Fibroblast of peridontal ligament (primary cell): ENCODE measurements around the gene TBX1.
"Not testable (repeated sequence)": the region's sequence is repeated elsewhere in the genome, so short reads cannot be mapped to it uniquely, and the experiment has no call there.

Experiments used
- DNase-seq: peaks from one replicate; pipeline ENCODE4 v3.0.0-alpha.2; 2010; ENCODE audit errors: extremely low read depth

The TBX1 gene

GRCh38 chr22:19765477-19766239, 5.1 kb downstream of the TBX1 start:
- DNase-seq: no peak

DNA sequence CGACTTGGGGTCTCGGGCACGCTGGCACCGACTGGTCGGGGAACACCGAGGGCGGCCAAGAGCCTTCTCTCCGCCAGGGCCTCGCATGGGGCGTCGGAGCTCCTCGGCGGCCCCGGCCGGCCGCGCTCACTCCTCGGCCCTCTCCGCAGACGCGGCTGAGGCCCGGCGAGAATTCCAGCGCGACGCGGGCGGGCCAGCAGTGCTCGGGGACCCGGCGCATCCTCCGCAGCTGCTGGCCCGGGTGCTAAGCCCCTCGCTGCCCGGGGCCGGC, 5.6 kb downstream of the TBX1 start:
- no peak for DNase-seq

DNA sequence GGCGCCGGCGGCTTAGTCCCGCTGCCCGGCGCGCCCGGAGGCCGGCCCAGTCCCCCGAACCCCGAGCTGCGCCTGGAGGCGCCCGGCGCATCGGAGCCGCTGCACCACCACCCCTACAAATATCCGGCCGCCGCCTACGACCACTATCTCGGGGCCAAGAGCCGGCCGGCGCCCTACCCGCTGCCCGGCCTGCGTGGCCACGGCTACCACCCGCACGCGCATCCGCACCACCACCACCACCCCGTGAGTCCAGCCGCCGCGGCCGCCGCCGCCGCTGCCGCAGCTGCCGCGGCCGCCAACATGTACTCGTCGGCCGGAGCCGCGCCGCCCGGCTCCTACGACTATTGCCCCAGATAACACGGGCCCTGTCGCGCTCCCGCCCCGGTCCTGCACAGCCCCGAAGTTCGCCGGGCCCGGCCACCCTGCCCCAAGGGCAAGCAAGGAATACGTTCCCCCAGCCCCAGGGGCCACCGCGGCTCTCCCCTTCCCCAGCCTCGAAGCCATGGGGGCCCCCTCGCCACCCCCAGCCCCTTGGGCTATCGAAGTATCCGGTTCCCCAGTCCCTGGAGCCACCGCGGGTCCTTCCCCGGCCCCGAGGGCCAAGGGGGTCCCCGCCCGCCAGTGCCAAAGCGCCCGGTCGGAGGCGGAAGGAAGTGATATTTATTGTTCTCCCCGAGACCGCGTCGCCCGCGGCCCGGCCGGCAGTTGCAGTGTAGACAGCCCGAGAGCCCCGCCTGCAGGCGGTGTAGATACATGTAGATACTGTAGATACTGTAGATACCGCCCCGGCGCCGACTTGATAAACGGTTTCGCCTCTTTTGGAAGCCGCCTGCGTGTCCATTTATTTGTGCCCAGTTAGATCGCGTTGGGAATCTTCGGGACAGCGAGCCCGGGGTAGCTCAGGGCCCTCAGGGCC, 6.2 kb downstream of the TBX1 start:
- DNase-seq: no peak

- DNase-seq: no peak
Measured at GRCh38 chr22:19767427-19768341, 7.1 kb downstream of the TBX1 start.

DNA sequence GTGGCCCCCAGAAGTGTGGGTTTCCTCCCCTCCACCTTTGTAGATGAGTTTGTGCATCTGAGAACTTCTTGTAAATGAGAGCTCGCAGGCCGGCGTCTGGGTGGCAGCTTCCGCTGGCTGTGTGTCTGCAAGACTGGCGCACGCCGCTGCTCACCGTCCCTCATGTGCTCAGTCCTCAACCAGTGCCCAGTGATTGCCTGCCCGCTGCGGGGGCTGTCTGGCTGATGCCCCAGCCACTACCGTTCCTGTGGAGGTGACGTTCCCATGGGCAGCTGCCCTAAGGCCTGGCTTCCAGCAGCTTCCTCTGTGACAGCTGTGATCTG, 8.8 kb downstream of the TBX1 start:
- no peak for DNase-seq

DNA sequence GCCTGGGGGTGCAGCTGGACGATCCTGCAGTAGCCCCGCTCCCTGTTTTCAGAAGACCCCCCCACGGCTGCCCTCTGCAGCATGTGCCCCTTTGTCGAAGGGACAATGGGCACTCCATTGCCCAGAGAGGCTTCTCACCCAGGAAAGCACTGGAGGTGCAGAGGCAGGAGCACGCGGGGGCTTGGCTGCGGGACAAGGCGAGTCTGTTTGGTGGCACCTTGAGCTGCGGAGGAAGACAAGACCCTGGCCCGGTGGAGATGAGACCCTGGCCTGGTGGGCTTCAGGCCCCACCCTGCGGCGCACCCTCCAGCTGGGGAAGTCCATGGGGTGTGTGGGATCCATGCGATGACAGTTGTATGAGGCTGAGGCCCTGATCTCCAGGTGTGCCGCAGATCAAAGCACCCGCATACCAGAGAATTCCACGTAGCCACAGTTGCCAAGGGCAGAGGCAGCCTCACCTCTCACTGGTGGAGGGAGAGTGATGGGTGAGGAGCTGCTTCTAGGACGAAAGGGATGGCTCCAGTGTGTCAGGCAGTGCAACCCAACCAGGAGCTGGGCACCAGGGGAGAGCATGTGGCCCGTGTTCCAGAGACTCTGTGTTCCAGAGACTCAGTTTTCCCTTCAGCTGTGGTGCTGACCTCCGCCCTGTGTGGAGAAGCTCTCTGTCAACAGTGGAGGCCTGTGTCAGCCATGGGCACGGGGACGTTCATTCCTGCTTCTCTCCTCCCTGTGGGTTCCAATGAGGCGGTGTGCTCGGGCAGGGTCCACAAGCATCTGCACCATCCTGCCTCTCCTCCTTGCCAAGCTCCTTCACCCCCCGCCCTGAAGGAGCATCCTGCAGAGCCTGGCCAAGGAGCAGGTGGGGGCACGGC, 10.0 kb downstream of the TBX1 start:
- no peak for DNase-seq

DNA sequence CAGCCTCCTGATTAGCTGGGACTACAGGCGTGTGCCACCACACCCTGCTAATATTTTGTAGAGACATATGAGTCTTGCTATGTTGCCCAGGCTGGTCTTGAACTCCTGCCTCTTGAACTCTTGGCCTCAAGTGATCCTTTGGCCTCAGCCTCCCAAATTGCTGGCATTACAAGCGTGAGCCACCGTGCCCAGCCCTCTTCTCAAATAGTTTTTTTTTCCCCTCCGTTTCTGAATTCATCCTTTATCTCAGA, 11.8 kb downstream of the TBX1 start:
- DNase-seq: no peak

GRCh38 chr22:19772673-19773469, 12.3 kb downstream of the TBX1 start:
- no peak for DNase-seq

GRCh38 chr22:19773470-19774040, 13.0 kb downstream of the TBX1 start:
- no peak for DNase-seq

GRCh38 chr22:19774628-19775027, 14.1 kb downstream of the TBX1 start:
- no peak for DNase-seq

- DNase-seq: no peak
Measured at GRCh38 chr22:19775496-19776325, 15.1 kb downstream of the TBX1 start.

GRCh38 chr22:19776433-19777031, 16.0 kb downstream of the TBX1 start:
- DNase-seq: peak; percentile 46

- DNase-seq: not testable (repeated sequence)
Measured at GRCh38 chr22:19777192-19777591, 16.6 kb downstream of the TBX1 start.

DNA sequence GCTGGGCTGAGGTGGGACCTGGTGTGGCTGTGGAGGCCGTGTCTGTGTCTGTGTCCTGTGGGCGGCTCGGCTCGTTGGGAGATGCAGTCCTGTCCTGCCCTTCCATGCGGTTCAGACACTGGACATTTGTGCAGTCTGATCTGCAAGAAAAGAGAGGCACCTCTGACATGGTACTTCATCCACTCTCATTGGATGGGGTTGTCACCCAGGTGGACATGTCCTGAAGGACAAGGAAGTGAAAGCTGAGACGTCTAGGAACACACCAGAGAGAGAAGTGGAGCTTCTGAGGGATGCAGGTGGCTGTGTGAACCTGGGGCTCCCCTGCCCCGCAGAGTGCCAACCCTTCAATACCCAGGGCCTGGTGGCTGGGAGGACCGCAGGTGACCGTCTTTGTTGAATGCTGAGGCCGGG, 18.4 kb downstream of the TBX1 start:
- no peak for DNase-seq

- no peak for DNase-seq
Measured at GRCh38 chr22:19779685-19780268, 19.2 kb downstream of the TBX1 start.

DNA sequence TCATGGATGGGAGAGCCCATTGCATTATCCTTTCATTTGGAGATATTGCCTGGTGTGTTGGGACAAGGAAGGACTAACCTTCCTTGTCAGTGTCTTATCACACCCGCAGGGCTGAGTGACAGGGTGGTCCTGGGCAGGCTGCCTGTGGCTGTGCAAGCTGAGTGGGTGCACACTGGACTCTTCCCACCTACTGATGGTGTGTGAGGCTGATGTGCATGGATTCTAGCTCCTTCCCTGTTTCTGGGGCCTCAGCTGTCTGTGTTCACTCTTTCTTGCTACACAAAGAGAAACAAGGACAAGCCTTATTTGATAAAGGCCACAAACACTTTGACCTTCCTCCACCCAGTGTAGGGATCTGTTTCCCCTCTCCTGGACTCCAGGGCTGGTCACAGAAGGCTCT, 22.0 kb downstream of the TBX1 start:
- no peak for DNase-seq

DNA sequence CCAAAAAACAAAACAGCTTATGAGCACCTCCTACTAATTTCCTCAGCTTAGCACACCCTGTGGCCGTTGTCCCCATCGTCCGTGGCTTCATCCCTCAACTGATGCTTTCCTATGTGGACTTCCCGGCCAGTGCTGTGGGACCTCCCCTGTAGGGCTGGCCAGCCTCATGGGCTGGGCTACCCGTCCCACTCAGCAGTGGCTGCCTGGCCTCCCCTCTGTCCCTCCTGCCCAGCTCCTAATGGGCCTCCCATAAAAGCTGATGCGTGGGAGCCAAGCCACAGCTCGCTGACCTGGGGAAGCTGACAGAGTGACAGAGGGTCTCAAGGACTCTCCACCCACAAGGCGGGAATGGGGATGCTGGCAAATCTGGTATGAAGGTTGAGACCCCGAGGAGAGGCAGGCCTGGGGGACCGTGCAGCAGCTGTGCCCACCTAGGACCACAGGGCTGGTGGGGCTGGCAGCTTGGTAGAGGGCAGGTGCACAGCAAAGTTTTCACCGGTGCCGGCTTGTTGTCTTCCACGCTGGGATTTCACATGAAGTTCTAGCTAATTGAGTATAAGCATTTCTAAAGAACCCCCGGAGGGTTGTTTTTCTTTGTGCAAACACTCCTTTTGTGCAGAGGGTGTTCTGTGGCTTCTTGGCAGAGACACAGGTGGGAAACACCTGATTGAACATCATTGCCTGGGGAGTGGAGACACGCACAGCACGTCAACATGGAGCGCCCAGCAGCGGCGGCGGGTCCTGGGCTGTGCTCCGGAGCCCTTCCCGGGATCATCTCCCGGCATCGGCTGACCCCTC, 23.2 kb downstream of the TBX1 start:
- no peak for DNase-seq
